HepG2 (cell line): ENCODE data around the gene NDOR1. TPM values are rescaled to one million over a fixed set of nuclear protein-coding genes. Genes with fewer than 3 reads are reported as not detected.

Experiments
- ARNT2 ChIP-seq: sonication (generic); formaldehyde crosslinking; IDR thresholded peaks from 2 replicates; pipeline ENCODE4 v1.8.0; 2022; ENCODE audit warnings: mild to moderate bottlenecking, low read depth, missing genetic modification reagents, moderate library complexity
- BRCA1 ChIP-seq: sonication (generic); formaldehyde crosslinking; IDR thresholded peaks from 2 replicates; pipeline ENCODE4 v1.4.0; 2020; ENCODE audit warnings: missing genetic modification reagents
- DMAP1 ChIP-seq: IDR thresholded peaks from 2 replicates; pipeline ENCODE4 v1.6.1; 2016
- EEA1 ChIP-seq: sonication (generic); formaldehyde crosslinking; IDR thresholded peaks from 2 replicates; pipeline ENCODE4 v1.5.1; 2020; ENCODE audit warnings: mild to moderate bottlenecking, missing genetic modification reagents, borderline replicate concordance
- EED ChIP-seq: sonication (generic); formaldehyde crosslinking; IDR thresholded peaks from 2 replicates; pipeline ENCODE4 v1.5.0; 2020; ENCODE audit warnings: mild to moderate bottlenecking, missing genetic modification reagents
- MAFK ChIP-seq, 2 experiments: IDR thresholded peaks in 1 of 2; conservative IDR thresholded peaks in 1 of 2; 2 replicates each; pipeline ENCODE4 v1.6.1; 2011; ENCODE audit warnings: improper control_type of control experiment in 2 of 2, low read length in 2 of 2
- NCOA1 ChIP-seq: sonication (generic); formaldehyde crosslinking; IDR thresholded peaks from 2 replicates; pipeline ENCODE4 v1.9.0; 2021; ENCODE audit warnings: missing genetic modification reagents
- NFIB ChIP-seq: sonication (generic); formaldehyde crosslinking; IDR thresholded peaks from 2 replicates; pipeline ENCODE4 v1.9.0; 2021; ENCODE audit warnings: missing genetic modification reagents, mild to moderate bottlenecking, borderline replicate concordance
- SETDB1 ChIP-seq: sonication (generic); formaldehyde crosslinking; IDR thresholded peaks from 2 replicates; pipeline ENCODE4 v1.5.1; 2020; ENCODE audit warnings: missing genetic modification reagents, mild to moderate bottlenecking, borderline replicate concordance
- SMC3 ChIP-seq: IDR thresholded peaks from 2 replicates; pipeline ENCODE4 v1.6.1; 2011; ENCODE audit warnings: low read length, improper control_type of control experiment
- XBP1 ChIP-seq: sonication (generic); formaldehyde crosslinking; IDR thresholded peaks from 2 replicates; pipeline ENCODE4 v1.5.0; 2020; ENCODE audit warnings: missing genetic modification reagents
- YY1 ChIP-seq: IDR thresholded peaks from 2 replicates; pipeline ENCODE4 v1.6.1; 2011; ENCODE audit warnings: low read length, low read depth, moderate library complexity, mild to moderate bottlenecking; ENCODE audit not compliant: insufficient read depth, insufficient replicate concordance
- ZBTB7B ChIP-seq: sonication (generic); formaldehyde crosslinking; IDR thresholded peaks from 2 replicates; pipeline ENCODE4 v1.4.0; 2020; ENCODE audit warnings: missing genetic modification reagents
- ZMYM3 ChIP-seq: sonication (generic); formaldehyde crosslinking; IDR thresholded peaks from 2 replicates; pipeline ENCODE4 v1.5.1; 2020; ENCODE audit warnings: mild to moderate bottlenecking, missing genetic modification reagents
- ZNF232 ChIP-seq: sonication (generic); formaldehyde crosslinking; IDR thresholded peaks from 2 replicates; pipeline ENCODE4 v1.4.0; 2020; ENCODE audit warnings: missing genetic modification reagents, borderline replicate concordance
- ZNF343 ChIP-seq: sonication (generic); formaldehyde crosslinking; IDR thresholded peaks from 2 replicates; pipeline ENCODE4 v1.4.0; 2020; ENCODE audit warnings: mild to moderate bottlenecking, missing genetic modification reagents
- ZNF468 ChIP-seq: sonication (generic); formaldehyde crosslinking; IDR thresholded peaks from 2 replicates; pipeline ENCODE4 v1.8.0; 2022; ENCODE audit warnings: mild to moderate bottlenecking, moderate library complexity, missing genetic modification reagents
- polyA plus RNA-seq, 8 experiments: library from polyadenylated mRNA; depleted of rRNA in 3 of 8; stranded (reverse) in 7 of 8; unstranded in 1 of 8; fragments of >200 nt; fragmentation: Illumina TruSeq in 4 of 8; extraction: Trizol in 4 of 8; gene quantifications; 2 replicates each; pipeline versions ENCODE4 v1.2.1 to v1.2.3, GENCODE V29; 2011 to 2016; ENCODE audit warnings: low read depth in 4 of 8, missing spikeins in 1 of 8, mixed read lengths in 1 of 8; ENCODE audit not compliant: insufficient read depth in 1 of 8
- total RNA-seq, 5 experiments: library from RNA; depleted of rRNA; stranded (reverse); fragments of >200 nt; fragmentation: Illumina TruSeq; extraction: Trizol; gene quantifications; 2 replicates each; pipeline ENCODE4 v1.2.3, GENCODE V29; 2016; ENCODE audit warnings: low read depth in 1 of 5
- TF ChIP-seq, protein P1 (sequence below): sonication (generic); formaldehyde crosslinking; IDR thresholded peaks from 2 replicates; pipeline ENCODE4 v1.5.1; 2020; ENCODE audit warnings: mild to moderate bottlenecking, missing genetic modification reagents
- TF ChIP-seq, protein P2 (sequence below): sonication (generic); formaldehyde crosslinking; IDR thresholded peaks from 2 replicates; pipeline ENCODE4 v1.5.1; 2020; ENCODE audit warnings: missing genetic modification reagents, mild to moderate bottlenecking, borderline replicate concordance
- TF ChIP-seq, protein P3 (sequence below): sonication (generic); formaldehyde crosslinking; IDR thresholded peaks from 2 replicates; pipeline ENCODE4 v1.8.0; 2022; ENCODE audit warnings: mild to moderate bottlenecking, missing genetic modification reagents, borderline replicate concordance
- TF ChIP-seq, protein P4 (sequence below): sonication (generic); formaldehyde crosslinking; IDR thresholded peaks from 2 replicates; pipeline ENCODE4 v1.5.0; 2020; ENCODE audit warnings: missing genetic modification reagents

NDOR1 gene
- total and polyA plus RNA-seq, 2 of the 13 experiments (the other 11 are each of a cell fraction or from before 2014, with no cell fraction given), result 3.6 to 8.7 TPM

DNA sequence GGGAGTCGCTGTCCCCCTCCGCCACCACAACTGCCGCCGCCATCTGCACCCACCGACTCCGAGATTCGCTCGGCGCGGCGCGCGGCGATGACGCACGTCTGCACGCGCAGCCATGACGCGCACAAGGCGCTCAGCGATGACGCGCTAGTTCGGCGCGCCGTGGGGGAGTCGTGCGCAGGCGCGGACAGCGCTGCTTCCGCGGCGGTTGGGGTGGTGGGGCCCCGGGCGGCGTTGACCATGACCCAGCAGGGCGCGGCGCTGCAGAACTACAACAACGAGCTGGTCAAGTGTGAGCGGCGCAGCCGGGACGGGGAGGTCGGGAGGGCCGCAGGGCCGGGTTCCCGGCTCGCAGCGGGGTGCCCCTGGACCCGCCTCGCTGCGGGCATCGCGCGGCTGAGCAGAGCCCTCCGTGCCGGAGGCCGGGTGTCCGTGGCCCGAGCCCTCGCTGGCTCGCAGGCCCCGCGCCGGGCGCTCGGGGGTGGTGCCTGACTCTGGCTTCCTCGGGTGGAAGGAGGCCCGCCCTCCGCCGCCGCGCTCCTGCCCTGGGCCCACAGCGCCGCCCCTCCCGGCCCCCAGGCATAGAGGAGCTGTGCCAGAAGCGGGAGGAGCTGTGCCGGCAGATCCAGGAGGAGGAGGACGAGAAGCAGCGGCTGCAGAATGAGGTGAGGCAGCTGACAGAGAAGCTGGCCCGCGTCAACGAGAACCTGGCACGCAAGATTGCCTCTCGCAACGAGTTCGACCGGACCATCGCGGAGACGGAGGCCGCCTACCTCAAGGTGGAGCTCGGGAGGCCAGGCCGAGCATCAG, 16.8 kb upstream of the NDOR1 start, which contains the start of the genes ANAPC2 and SSNA1 (continued):
- TF ChIP-seq, protein P1, sequence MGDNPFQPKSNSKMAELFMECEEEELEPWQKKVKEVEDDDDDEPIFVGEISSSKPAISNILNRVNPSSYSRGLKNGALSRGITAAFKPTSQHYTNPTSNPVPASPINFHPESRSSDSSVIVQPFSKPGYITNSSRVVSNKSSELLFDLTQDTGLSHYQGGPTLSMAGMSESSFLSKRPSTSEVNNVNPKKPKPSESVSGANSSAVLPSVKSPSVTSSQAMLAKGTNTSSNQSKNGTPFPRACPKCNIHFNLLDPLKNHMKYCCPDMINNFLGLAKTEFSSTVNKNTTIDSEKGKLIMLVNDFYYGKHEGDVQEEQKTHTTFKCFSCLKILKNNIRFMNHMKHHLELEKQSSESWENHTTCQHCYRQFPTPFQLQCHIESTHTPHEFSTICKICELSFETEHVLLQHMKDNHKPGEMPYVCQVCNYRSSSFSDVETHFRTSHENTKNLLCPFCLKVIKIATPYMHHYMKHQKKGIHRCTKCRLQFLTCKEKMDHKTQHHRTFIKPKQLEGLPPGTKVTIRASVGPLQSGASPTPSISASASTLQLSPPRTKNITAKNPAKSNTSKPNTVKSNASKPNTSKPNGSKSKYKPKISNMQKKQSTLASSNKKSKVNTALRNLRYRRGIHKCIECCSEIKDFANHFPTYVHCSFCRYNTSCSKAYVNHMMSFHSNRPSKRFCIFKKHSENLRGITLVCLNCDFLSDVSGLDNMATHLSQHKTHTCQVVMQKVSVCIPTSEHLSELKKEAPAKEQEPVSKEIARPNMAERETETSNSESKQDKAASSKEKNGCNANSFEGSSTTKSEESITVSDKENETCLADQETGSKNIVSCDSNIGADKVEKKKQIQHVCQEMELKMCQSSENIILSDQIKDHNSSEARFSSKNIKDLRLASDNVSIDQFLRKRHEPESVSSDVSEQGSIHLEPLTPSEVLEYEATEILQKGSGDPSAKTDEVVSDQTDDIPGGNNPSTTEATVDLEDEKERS (CRISPR knock-in tag), result no peak
- TF ChIP-seq MAFK (conservative IDR thresholded peaks at IDR 0.05 in 1 of 2, IDR thresholded peaks at IDR 0.05 in 1 of 2; ENCODE audit: low read length in 2 of 2) (peak in 1 of 2 experiments; percentile 56; a peak in 2 of 4 replicates), ZNF468 (CRISPR knock-in tag) (no peak), ZMYM3 (CRISPR knock-in tag) (no peak), NCOA1 (CRISPR knock-in tag) (peak; percentile 93; the same call in 1 of the 2 replicates), ARNT2 (no peak; the same call in 1 of the 2 replicates), EED (CRISPR knock-in tag) (no peak), XBP1 (CRISPR knock-in tag) (no peak), DMAP1 (CRISPR knock-in tag) (peak; percentile 76), ZNF343 (CRISPR knock-in tag) (no peak), SETDB1 (no peak), BRCA1 (CRISPR knock-in tag) (peak; percentile 65; the same call in 1 of the 2 replicates), ZNF232 (CRISPR knock-in tag) (no peak; the same call in 1 of the 2 replicates), ZBTB7B (CRISPR knock-in tag) (peak; percentile 46; the same call in 1 of the 2 replicates), SMC3 (peak; percentile 30; the same call in 1 of the 2 replicates), YY1 (peak; percentile 92), EEA1 (CRISPR knock-in tag) (peak; percentile 78; the same call in 1 of the 2 replicates), NFIB (CRISPR knock-in tag) (no peak)
- TF ChIP-seq, protein P2, sequence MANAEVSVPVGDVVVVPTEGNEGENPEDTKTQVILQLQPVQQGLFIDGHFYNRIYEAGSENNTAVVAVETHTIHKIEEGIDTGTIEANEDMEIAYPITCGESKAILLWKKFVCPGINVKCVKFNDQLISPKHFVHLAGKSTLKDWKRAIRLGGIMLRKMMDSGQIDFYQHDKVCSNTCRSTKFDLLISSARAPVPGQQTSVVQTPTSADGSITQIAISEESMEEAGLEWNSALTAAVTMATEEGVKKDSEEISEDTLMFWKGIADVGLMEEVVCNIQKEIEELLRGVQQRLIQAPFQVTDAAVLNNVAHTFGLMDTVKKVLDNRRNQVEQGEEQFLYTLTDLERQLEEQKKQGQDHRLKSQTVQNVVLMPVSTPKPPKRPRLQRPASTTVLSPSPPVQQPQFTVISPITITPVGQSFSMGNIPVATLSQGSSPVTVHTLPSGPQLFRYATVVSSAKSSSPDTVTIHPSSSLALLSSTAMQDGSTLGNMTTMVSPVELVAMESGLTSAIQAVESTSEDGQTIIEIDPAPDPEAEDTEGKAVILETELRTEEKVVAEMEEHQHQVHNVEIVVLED (CRISPR knock-in tag), result peak; percentile 95
- TF ChIP-seq, protein P3, sequence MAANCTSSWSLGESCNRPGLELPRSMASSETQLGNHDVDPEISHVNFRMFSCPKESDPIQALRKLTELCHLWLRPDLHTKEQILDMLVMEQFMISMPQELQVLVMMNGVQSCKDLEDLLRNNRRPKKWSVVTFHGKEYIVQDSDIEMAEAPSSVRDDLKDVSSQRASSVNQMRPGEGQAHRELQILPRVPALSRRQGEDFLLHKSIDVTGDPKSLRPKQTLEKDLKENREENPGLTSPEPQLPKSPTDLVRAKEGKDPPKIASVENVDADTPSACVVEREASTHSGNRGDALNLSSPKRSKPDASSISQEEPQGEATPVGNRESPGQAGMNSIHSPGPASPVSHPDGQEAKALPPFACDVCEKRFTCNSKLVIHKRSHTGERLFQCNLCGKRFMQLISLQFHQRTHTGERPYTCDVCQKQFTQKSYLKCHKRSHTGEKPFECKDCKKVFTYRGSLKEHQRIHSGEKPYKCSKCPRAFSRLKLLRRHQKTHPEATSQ (CRISPR knock-in tag), result no peak
- TF ChIP-seq, protein P4, sequence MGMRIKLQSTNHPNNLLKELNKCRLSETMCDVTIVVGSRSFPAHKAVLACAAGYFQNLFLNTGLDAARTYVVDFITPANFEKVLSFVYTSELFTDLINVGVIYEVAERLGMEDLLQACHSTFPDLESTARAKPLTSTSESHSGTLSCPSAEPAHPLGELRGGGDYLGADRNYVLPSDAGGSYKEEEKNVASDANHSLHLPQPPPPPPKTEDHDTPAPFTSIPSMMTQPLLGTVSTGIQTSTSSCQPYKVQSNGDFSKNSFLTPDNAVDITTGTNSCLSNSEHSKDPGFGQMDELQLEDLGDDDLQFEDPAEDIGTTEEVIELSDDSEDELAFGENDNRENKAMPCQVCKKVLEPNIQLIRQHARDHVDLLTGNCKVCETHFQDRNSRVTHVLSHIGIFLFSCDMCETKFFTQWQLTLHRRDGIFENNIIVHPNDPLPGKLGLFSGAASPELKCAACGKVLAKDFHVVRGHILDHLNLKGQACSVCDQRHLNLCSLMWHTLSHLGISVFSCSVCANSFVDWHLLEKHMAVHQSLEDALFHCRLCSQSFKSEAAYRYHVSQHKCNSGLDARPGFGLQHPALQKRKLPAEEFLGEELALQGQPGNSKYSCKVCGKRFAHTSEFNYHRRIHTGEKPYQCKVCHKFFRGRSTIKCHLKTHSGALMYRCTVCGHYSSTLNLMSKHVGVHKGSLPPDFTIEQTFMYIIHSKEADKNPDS (CRISPR knock-in tag), result 0 out of 2 replicates have a peak, but pooled peaks have one; percentile 23
